WTC11 (cell line): ENCODE measurements around the gene COMMD4. TPM values are rescaled to one million over a fixed set of nuclear protein-coding genes. Genes with fewer than 3 reads are reported as not detected.
"Not testable (repeated sequence)": the region's sequence is repeated elsewhere in the genome, so short reads cannot be mapped to it uniquely, and the experiment has no call there.

Experiments used
- ATAC-seq: fragments of 200-7000 bp; cut with Tn5 transposase; 2 replicates; pipeline ENCODE4 v1.10.0; 2021; ENCODE audit warnings: mild to moderate bottlenecking, moderate library complexity
- CTCF ChIA-PET: fragments of 300-600 bp; sonication (Branson Sonifier 250); formaldehyde crosslinking; loops from one replicate; lab custom pipeline; 2021; ENCODE audit warnings: antibody characterized with exemption; lab: Charles Lee
- POLR2A ChIA-PET: fragments of 350-600 bp; sonication (Branson Sonifier 250); formaldehyde crosslinking; loops from one replicate; lab custom pipeline; 2021; ENCODE audit warnings: antibody characterized with exemption; lab: Charles Lee
- DNase-seq: peaks from one replicate; pipeline ENCODE4 v3.0.0; 2021; ENCODE audit warnings: low spot score
- H3K27ac Mint-ChIP-seq: 2 replicates; pipeline ENCODE4 v1.8.0; 2021; ENCODE audit warnings: mixed read lengths
- H3K27me3 Mint-ChIP-seq: 2 replicates; pipeline ENCODE4 v1.8.0; 2021; ENCODE audit warnings: low read depth, mild to moderate bottlenecking, moderate library complexity, mixed read lengths
- H3K36me3 Mint-ChIP-seq: 2 replicates; pipeline ENCODE4 v1.8.0; 2021; ENCODE audit warnings: mixed read lengths
- H3K4me1 Mint-ChIP-seq: 2 replicates; pipeline ENCODE4 v1.8.0; 2022; ENCODE audit warnings: mixed read lengths
- H3K4me3 Mint-ChIP-seq: 2 replicates; pipeline ENCODE4 v1.8.0; 2021; ENCODE audit warnings: mild to moderate bottlenecking, moderate library complexity, mixed read lengths
- H3K9me3 Mint-ChIP-seq: 2 replicates; pipeline ENCODE4 v1.8.0; 2021; ENCODE audit warnings: mixed read lengths
- CREB1 ChIP-seq: sonication (generic); formaldehyde crosslinking; IDR thresholded peaks from 2 replicates; pipeline ENCODE4 v1.8.0; 2023; ENCODE audit warnings: mild to moderate bottlenecking, missing genetic modification reagents
- ESRRA ChIP-seq: sonication (generic); formaldehyde crosslinking; IDR thresholded peaks from 2 replicates; pipeline ENCODE4 v1.8.1; 2022; ENCODE audit warnings: mild to moderate bottlenecking, missing genetic modification reagents, borderline replicate concordance
- GABPB1 ChIP-seq: sonication (generic); formaldehyde crosslinking; IDR thresholded peaks from 2 replicates; pipeline ENCODE4 v1.8.1; 2023; ENCODE audit warnings: mild to moderate bottlenecking, missing genetic modification reagents
- GRHL2 ChIP-seq: fragments of 250-450 bp; sonication (Bioruptor Pico); IDR thresholded peaks from 2 replicates; pipeline ENCODE4 v1.8.0; 2022; ENCODE audit warnings: mild to moderate bottlenecking, moderate library complexity; ENCODE audit not compliant: insufficient replicate concordance, severe bottlenecking
- IRF2 ChIP-seq: sonication (generic); formaldehyde crosslinking; IDR thresholded peaks from 2 replicates; pipeline ENCODE4 v1.8.0; 2022; ENCODE audit warnings: low read depth, missing genetic modification reagents, borderline replicate concordance
- OVOL2 ChIP-seq: fragments of 250-450 bp; sonication (Bioruptor Pico); IDR thresholded peaks from 2 replicates; pipeline ENCODE4 v1.9.0; 2021; ENCODE audit warnings: mild to moderate bottlenecking, borderline replicate concordance
- RORB ChIP-seq: fragments of 250-450 bp; sonication (Bioruptor Pico); IDR thresholded peaks from 2 replicates; pipeline ENCODE4 v1.9.0; 2021; ENCODE audit warnings: mild to moderate bottlenecking
- TP53 ChIP-seq: sonication (generic); formaldehyde crosslinking; IDR thresholded peaks from 2 replicates; pipeline ENCODE4 v1.8.1; 2023; ENCODE audit warnings: mild to moderate bottlenecking, missing genetic modification reagents
- ZBTB21 ChIP-seq: sonication (generic); formaldehyde crosslinking; IDR thresholded peaks from 2 replicates; pipeline ENCODE4 v1.8.1; 2023; ENCODE audit warnings: mild to moderate bottlenecking, missing genetic modification reagents, borderline replicate concordance
- ZNF219 ChIP-seq: sonication (generic); formaldehyde crosslinking; IDR thresholded peaks from 2 replicates; pipeline ENCODE4 v1.8.0; 2023; ENCODE audit warnings: missing genetic modification reagents, mild to moderate bottlenecking, borderline replicate concordance
- ZNF263 ChIP-seq: sonication (generic); formaldehyde crosslinking; IDR thresholded peaks from 2 replicates; pipeline ENCODE4 v1.8.1; 2022; ENCODE audit warnings: low read depth, mild to moderate bottlenecking, moderate library complexity, missing genetic modification reagents
- ZNF423 ChIP-seq: fragments of 250-450 bp; sonication (Bioruptor Pico); IDR thresholded peaks from 2 replicates; pipeline ENCODE4 v2.1.2; 2022; ENCODE audit warnings: mild to moderate bottlenecking, moderate library complexity
- total RNA-seq: library from RNA; stranded (reverse); gene quantifications from 3 replicates; pipeline ENCODE4 v1.2.3, GENCODE V29; 2021
- TF ChIP-seq, protein P1 (sequence below): fragments of 250-450 bp; sonication (Bioruptor Pico); IDR thresholded peaks from 2 replicates; pipeline ENCODE4 v1.9.0; 2021; ENCODE audit warnings: moderate library complexity, mild to moderate bottlenecking, inconsistent platforms, borderline replicate concordance
- TF ChIP-seq, protein P2 (sequence below): sonication (generic); formaldehyde crosslinking; IDR thresholded peaks from 2 replicates; pipeline ENCODE4 v1.8.0; 2022; ENCODE audit warnings: mild to moderate bottlenecking, missing genetic modification reagents
- TF ChIP-seq, protein P3 (sequence below): sonication (generic); formaldehyde crosslinking; IDR thresholded peaks from 2 replicates; pipeline ENCODE4 v1.8.1; 2022; ENCODE audit warnings: missing genetic modification reagents, borderline replicate concordance
- TF ChIP-seq, protein P4 (sequence below): sonication (generic); formaldehyde crosslinking; IDR thresholded peaks from 2 replicates; pipeline ENCODE4 v1.8.1; 2023; ENCODE audit warnings: mild to moderate bottlenecking, missing genetic modification reagents, borderline replicate concordance
- TF ChIP-seq, protein P5 (sequence below): sonication (generic); formaldehyde crosslinking; IDR thresholded peaks from 2 replicates; pipeline ENCODE4 v1.8.1; 2022; ENCODE audit warnings: mild to moderate bottlenecking, moderate library complexity, missing genetic modification reagents
- TF ChIP-seq, protein P6 (sequence below): sonication (generic); formaldehyde crosslinking; conservative IDR thresholded peaks from 2 replicates; pipeline ENCODE4 v1.8.1; 2022; ENCODE audit warnings: mild to moderate bottlenecking, missing genetic modification reagents
- TF ChIP-seq, protein P7 (sequence below): fragments of 200-600 bp; IDR thresholded peaks from 2 replicates; pipeline ENCODE4 v1.8.0; 2022; ENCODE audit warnings: antibody characterized with exemption

The COMMD4 gene
- total RNA-seq, 1 experiment from 2014 or later, result 140 TPM

DNA sequence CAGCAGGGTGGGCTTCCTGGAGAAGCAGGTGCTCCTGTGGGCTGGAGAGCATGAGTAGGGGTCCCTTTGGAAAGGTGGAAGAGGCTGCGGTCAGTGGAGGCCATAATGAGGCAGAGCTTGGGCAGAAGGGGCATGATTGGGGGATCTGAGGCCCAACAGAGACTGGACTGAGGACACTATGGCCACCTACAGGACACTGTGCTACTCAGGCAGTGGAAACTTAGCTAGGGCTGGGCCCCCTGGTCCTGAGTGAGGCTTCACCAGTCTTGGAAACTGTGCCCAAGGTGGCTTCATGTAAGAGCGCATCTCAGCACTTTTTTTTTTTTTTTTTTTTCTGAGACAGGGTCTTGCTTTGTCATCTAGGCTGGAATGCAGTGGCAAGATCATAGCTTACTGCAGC, 6.3 kb upstream of the COMMD4 start:
- CTCF ChIA-PET, result interaction anchor here (0.6 to 1.7 kb wide), 3 partner anchors 24 to 579 kb away, joined by 3 to 13 read pairs (median 3); partner anchors contain the start of gene MAN2C1
- POLR2A ChIA-PET, result interaction anchor here (0.7 kb wide), 1 partner anchor 67 kb away, joined by 8 read pairs; no protein-coding TSS in a partner anchor
- H3K4me3 Mint-ChIP-seq, result no peak overlapping the region

DNA sequence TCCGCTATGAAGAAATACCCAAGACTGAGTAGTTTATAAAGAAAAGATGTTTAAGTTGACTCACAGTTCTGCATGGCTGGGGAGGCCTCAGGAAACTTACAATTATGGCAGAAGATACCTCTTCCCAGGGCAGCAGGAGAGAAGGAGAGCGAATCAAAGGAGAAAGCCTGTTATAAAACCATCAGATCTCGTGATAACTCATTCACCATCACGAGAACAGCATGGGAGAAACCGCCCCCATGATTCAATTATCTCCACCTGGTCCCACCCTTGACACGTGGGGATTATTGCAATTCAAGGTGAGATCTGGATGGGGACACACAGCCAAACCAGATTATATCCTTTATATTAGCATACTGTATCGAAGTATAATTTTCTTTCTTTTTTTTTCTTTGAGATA, 3.8 kb upstream of the COMMD4 start:
- peaks cover 11% of the 10 kb centered on the region; the same call in 1 of the 2 replicates for H3K27me3 Mint-ChIP-seq
- ATAC-seq, H3K36me3 Mint-ChIP-seq, H3K9me3 Mint-ChIP-seq, H3K4me3 Mint-ChIP-seq, POLR2A ChIA-PET, H3K27ac Mint-ChIP-seq, DNase-seq, CTCF ChIA-PET: not testable (repeated sequence)
- peaks cover 13% of the 10 kb centered on the region for H3K4me1 Mint-ChIP-seq

More for the DNA sequence above, 6.3 kb upstream of the COMMD4 start:
- TF ChIP-seq ZBTB21 (CRISPR knock-in tag) (no peak), ZNF263 (no peak), ZNF423 (no peak), ESRRA (CRISPR knock-in tag) (no peak), CREB1 (no peak), TP53 (CRISPR knock-in tag) (no peak), OVOL2 (CRISPR knock-in tag) (no peak), IRF2 (no peak), GRHL2 (CRISPR knock-in tag) (no peak), GABPB1 (CRISPR knock-in tag) (no peak), RORB (no peak), ZNF219 (CRISPR knock-in tag) (no peak)
- TF ChIP-seq, protein P1, sequence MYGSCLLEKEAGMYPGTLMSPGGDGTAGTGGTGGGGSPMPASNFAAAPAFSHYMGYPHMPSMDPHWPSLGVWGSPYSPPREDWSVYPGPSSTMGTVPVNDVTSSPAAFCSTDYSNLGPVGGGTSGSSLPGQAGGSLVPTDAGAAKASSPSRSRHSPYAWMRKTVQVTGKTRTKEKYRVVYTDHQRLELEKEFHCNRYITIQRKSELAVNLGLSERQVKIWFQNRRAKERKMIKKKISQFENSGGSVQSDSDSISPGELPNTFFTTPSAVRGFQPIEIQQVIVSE, result no peak
- TF ChIP-seq, protein P2, sequence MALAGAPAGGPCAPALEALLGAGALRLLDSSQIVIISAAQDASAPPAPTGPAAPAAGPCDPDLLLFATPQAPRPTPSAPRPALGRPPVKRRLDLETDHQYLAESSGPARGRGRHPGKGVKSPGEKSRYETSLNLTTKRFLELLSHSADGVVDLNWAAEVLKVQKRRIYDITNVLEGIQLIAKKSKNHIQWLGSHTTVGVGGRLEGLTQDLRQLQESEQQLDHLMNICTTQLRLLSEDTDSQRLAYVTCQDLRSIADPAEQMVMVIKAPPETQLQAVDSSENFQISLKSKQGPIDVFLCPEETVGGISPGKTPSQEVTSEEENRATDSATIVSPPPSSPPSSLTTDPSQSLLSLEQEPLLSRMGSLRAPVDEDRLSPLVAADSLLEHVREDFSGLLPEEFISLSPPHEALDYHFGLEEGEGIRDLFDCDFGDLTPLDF (CRISPR knock-in tag), result no peak
- TF ChIP-seq, protein P3, sequence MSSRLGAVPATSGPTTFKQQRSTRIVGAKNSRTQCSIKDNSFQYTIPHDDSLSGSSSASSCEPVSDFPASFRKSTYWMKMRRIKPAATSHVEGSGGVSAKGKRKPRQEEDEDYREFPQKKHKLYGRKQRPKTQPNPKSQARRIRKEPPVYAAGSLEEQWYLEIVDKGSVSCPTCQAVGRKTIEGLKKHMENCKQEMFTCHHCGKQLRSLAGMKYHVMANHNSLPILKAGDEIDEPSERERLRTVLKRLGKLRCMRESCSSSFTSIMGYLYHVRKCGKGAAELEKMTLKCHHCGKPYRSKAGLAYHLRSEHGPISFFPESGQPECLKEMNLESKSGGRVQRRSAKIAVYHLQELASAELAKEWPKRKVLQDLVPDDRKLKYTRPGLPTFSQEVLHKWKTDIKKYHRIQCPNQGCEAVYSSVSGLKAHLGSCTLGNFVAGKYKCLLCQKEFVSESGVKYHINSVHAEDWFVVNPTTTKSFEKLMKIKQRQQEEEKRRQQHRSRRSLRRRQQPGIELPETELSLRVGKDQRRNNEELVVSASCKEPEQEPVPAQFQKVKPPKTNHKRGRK, result no peak
- TF ChIP-seq, protein P4, sequence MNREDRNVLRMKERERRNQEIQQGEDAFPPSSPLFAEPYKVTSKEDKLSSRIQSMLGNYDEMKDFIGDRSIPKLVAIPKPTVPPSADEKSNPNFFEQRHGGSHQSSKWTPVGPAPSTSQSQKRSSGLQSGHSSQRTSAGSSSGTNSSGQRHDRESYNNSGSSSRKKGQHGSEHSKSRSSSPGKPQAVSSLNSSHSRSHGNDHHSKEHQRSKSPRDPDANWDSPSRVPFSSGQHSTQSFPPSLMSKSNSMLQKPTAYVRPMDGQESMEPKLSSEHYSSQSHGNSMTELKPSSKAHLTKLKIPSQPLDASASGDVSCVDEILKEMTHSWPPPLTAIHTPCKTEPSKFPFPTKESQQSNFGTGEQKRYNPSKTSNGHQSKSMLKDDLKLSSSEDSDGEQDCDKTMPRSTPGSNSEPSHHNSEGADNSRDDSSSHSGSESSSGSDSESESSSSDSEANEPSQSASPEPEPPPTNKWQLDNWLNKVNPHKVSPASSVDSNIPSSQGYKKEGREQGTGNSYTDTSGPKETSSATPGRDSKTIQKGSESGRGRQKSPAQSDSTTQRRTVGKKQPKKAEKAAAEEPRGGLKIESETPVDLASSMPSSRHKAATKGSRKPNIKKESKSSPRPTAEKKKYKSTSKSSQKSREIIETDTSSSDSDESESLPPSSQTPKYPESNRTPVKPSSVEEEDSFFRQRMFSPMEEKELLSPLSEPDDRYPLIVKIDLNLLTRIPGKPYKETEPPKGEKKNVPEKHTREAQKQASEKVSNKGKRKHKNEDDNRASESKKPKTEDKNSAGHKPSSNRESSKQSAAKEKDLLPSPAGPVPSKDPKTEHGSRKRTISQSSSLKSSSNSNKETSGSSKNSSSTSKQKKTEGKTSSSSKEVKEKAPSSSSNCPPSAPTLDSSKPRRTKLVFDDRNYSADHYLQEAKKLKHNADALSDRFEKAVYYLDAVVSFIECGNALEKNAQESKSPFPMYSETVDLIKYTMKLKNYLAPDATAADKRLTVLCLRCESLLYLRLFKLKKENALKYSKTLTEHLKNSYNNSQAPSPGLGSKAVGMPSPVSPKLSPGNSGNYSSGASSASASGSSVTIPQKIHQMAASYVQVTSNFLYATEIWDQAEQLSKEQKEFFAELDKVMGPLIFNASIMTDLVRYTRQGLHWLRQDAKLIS, result no peak
- TF ChIP-seq, protein P5, sequence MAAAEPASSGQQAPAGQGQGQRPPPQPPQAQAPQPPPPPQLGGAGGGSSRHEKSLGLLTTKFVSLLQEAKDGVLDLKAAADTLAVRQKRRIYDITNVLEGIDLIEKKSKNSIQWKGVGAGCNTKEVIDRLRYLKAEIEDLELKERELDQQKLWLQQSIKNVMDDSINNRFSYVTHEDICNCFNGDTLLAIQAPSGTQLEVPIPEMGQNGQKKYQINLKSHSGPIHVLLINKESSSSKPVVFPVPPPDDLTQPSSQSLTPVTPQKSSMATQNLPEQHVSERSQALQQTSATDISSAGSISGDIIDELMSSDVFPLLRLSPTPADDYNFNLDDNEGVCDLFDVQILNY (CRISPR knock-in tag), result no peak
- TF ChIP-seq, protein P6, sequence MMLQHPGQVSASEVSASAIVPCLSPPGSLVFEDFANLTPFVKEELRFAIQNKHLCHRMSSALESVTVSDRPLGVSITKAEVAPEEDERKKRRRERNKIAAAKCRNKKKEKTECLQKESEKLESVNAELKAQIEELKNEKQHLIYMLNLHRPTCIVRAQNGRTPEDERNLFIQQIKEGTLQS (CRISPR knock-in tag), result no peak
- TF ChIP-seq, protein P7, sequence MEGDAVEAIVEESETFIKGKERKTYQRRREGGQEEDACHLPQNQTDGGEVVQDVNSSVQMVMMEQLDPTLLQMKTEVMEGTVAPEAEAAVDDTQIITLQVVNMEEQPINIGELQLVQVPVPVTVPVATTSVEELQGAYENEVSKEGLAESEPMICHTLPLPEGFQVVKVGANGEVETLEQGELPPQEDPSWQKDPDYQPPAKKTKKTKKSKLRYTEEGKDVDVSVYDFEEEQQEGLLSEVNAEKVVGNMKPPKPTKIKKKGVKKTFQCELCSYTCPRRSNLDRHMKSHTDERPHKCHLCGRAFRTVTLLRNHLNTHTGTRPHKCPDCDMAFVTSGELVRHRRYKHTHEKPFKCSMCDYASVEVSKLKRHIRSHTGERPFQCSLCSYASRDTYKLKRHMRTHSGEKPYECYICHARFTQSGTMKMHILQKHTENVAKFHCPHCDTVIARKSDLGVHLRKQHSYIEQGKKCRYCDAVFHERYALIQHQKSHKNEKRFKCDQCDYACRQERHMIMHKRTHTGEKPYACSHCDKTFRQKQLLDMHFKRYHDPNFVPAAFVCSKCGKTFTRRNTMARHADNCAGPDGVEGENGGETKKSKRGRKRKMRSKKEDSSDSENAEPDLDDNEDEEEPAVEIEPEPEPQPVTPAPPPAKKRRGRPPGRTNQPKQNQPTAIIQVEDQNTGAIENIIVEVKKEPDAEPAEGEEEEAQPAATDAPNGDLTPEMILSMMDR, result no peak
- no peak overlapping the region for H3K27ac Mint-ChIP-seq
- H3K27me3 Mint-ChIP-seq, result peaks cover 7% of the 10 kb centered on the region; the same call in 1 of the 2 replicates
- H3K9me3 Mint-ChIP-seq, result no peaks in the 10 kb centered on the region
- DNase-seq, result no peak
- ATAC-seq, result no peak; the same call in 1 of the 2 replicates
- H3K36me3 Mint-ChIP-seq, result no peaks in the 10 kb centered on the region
- H3K4me1 Mint-ChIP-seq, result no peaks in the 10 kb centered on the region

DNA sequence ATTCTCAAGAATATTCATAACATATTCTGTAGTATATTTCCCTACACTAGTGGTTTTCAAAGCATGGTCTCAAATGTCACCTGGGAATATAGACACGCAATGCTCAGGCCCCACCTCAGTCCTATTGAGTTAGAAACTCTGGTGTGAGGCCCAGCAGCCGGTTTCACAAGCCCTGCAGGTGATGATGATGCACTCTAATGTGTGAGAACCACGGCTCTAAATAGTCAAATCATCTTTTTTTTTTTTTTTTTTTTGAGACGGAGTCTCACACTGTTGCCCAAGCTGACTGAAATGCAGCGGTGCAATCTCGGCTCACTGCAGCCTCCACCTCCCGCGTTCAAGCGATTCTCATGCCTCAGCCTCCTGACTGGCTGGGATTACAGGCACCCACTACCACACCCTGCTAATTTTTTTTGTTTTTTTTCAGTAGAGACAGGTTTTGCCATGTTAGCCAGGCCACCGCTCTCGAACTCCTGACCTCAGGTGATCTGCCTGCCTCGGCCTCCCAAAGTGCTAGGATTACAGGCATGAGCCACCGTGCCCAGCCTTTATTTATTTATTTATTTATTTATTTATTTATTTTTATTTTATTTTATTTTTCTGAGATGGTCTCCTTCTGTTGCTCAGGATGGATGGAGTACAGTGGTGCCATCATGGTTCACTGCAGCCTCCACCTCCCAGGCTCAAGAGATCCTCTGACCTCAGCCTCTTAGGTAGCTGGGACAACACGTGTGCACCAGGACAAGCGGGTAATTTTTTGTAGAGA, 2.0 kb upstream of the COMMD4 start:
- POLR2A ChIA-PET, DNase-seq, ATAC-seq, H3K27ac Mint-ChIP-seq, CTCF ChIA-PET, H3K36me3 Mint-ChIP-seq, H3K9me3 Mint-ChIP-seq, H3K4me3 Mint-ChIP-seq, H3K27me3 Mint-ChIP-seq: not testable (repeated sequence)
- peaks cover 13% of the 10 kb centered on the region for H3K4me1 Mint-ChIP-seq
